ENCODE results near the gene CLCN4. TPM values are rescaled to one million over a fixed set of nuclear protein-coding genes. Genes with fewer than 3 reads are reported as not detected.
A peak's percentile ranks its signal among the peaks of the same experiment; 100 is the strongest.

CLCN4 gene
- total RNA-seq, 1 donor from 2014 or later = 1.2 TPM

DNA sequence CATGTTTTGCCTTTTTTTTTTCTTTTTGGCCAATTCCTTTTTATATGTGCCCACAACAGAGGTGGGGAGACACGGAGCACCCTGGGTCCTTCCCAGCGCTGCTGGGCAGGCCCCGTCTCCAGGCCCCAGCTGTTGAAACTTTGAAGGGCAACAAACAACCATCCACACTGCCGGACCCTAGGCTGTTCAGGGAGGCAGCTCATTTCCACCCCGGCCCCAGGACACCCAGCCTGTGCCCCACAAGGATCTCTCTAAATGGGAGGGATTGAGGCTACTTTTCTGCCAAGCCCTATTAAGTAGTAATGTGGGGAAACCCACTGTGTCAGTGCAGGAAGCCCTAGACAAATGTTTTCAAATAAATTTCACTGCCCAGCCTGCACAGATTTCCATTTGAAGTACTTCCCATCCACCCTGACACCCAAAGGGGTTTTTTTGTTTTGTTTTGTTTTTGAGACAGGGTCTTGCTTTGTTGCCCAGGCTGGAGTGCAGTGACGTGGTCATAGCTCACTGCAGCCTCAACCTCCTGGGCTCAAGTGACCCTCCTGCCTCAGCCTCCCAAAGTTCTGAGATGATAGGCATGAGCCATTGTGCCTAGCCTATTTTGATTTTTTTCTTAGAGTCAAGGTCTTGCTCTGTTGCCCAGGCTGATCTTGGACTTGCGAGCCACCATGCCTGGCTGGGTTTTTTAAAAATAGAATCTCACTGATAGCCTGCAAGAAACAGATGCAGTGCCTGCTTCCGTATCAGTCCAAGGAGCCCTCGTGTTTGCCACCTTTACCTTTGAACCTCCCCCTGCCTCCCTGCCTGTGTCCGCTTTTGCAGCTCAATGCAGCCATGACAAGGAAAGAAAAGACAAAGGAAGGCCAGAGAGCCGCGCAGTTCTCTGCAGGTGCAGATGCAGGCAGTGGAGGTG lies 13.4 kb upstream of the CLCN4 start:
- H3K27me3 ChIP-seq = no peaks in the 10 kb centered on the region
- no peak for TF ChIP-seq POLR2AphosphoS5 (IDR thresholded peaks at IDR 0.05; ENCODE audit: insufficient read depth in 1 of 2, low read depth in 1 of 2)
- TF ChIP-seq POLR2A (IDR thresholded peaks at IDR 0.05) = no peak
- TF ChIP-seq, protein P1, sequence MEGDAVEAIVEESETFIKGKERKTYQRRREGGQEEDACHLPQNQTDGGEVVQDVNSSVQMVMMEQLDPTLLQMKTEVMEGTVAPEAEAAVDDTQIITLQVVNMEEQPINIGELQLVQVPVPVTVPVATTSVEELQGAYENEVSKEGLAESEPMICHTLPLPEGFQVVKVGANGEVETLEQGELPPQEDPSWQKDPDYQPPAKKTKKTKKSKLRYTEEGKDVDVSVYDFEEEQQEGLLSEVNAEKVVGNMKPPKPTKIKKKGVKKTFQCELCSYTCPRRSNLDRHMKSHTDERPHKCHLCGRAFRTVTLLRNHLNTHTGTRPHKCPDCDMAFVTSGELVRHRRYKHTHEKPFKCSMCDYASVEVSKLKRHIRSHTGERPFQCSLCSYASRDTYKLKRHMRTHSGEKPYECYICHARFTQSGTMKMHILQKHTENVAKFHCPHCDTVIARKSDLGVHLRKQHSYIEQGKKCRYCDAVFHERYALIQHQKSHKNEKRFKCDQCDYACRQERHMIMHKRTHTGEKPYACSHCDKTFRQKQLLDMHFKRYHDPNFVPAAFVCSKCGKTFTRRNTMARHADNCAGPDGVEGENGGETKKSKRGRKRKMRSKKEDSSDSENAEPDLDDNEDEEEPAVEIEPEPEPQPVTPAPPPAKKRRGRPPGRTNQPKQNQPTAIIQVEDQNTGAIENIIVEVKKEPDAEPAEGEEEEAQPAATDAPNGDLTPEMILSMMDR (IDR thresholded peaks at IDR 0.05) = no peak
- H3K27ac ChIP-seq = no peak overlapping the region
- intact Hi-C loops (cut with DNase I) = no loop called here
- peaks cover 0 to 5% of the 10 kb centered on the region in 2 donors for H3K36me3 ChIP-seq
- no peak overlapping the region for H3K4me3 ChIP-seq
- H3K4me1 ChIP-seq = no peaks in the 10 kb centered on the region
- DNase-seq (ENCODE audit: extremely low spot score in 2 of 2) = no peak
- H3K9me3 ChIP-seq = no peaks in the 10 kb centered on the region

DNA sequence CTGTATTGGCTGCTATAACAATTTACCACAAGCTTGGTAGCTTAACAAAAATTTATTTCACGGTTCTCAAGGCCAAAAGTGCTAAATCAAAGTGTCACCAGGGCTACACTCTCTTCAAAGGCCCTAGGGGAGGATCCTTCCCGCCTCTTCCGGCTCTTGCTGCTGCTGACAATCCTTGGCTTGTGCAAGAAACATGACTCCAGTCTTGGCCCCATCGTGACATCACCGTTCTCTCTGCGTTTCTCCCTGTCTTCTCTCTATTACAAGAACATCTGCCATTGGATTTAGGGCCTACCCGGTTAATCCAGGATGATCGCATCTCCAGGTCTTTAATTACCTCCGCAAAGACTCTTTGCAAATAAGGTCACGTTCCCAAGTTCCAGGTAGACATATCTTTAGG lies 10.4 kb upstream of the CLCN4 start:
- Histone ChIP-seq H3K9me3 (no peaks in the 10 kb centered on the region), H3K27ac (no peak overlapping the region), H3K27me3 (no peaks in the 10 kb centered on the region), H3K4me1 (no peaks in the 10 kb centered on the region), H3K4me3 (no peak overlapping the region), H3K36me3 (no peaks in the 10 kb centered on the region)
- TF ChIP-seq POLR2AphosphoS5 (IDR thresholded peaks at IDR 0.05; ENCODE audit: insufficient read depth in 1 of 2, low read depth in 1 of 2) = no peak
- no peak for TF ChIP-seq POLR2A (IDR thresholded peaks at IDR 0.05)
- TF ChIP-seq, protein P1 (IDR thresholded peaks at IDR 0.05) = no peak
- no peak for DNase-seq (ENCODE audit: extremely low spot score in 2 of 2)
- intact Hi-C loops (cut with DNase I) = no loop called here

DNA sequence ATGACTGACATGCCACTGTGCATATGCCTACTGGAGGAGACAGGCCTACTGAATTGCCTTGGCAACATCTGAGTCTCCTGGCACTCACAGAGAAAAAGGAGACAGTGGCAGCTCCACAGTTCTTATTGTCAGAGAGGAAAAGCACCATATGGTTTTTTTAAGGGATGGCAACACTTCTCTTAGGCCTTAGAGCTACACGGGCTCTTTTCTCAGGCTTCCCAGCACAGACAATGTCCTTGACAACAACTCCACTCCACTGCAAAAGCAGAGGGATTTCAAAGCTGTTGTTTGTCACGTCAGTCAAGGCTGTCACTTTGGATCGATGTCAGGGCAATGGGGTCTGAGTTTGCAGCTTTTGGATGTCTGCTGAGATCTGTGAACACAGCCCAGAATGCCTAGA lies 4.7 kb upstream of the CLCN4 start:
- intact Hi-C loops (cut with DNase I) = no loop called here
- no peak for TF ChIP-seq POLR2A (IDR thresholded peaks at IDR 0.05)
- TF ChIP-seq POLR2AphosphoS5 (IDR thresholded peaks at IDR 0.05; ENCODE audit: insufficient read depth in 1 of 2, low read depth in 1 of 2) = no peak
- TF ChIP-seq, protein P1 (IDR thresholded peaks at IDR 0.05) = no peak

DNA sequence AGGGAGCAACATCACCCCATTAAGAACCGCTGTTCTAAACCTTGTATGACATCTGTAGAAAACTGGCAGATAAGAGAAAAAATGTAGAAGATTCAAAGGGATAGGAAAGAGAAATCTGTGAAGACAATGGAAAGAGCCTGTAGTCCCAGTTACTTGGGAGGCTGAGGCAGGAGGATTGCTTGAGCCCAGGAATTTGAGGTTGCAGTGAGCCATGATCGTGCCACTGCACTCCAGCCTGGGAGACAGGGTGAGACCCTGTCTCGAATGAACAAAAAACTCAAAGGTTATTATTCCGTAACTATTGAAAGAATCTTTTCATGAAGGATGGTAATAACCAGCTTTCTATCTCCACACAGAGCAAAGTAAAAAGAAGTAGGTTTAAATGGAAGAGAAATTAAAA lies 1.6 kb upstream of the CLCN4 start:
- H3K36me3 ChIP-seq = no peaks in the 10 kb centered on the region
- H3K4me3 ChIP-seq = no peak overlapping the region
- H3K4me1 ChIP-seq = no peaks in the 10 kb centered on the region
- no peak overlapping the region for H3K27ac ChIP-seq
- TF ChIP-seq POLR2AphosphoS5 (IDR thresholded peaks at IDR 0.05; ENCODE audit: insufficient read depth in 1 of 2, low read depth in 1 of 2) = no peak
- no peak for DNase-seq (ENCODE audit: extremely low spot score in 2 of 2)
- no peaks in the 10 kb centered on the region for H3K27me3 ChIP-seq
- intact Hi-C loops (cut with DNase I) = no loop called here
- no peaks in the 10 kb centered on the region for H3K9me3 ChIP-seq

More for the DNA sequence above, 4.7 kb upstream of the CLCN4 start:
- Histone ChIP-seq H3K4me1 (no peaks in the 10 kb centered on the region), H3K9me3 (no peaks in the 10 kb centered on the region), H3K36me3 (no peaks in the 10 kb centered on the region), H3K4me3 (no peak overlapping the region), H3K27ac (no peak overlapping the region), H3K27me3 (no peaks in the 10 kb centered on the region)
- DNase-seq (ENCODE audit: extremely low spot score in 2 of 2) = no peak

DNA sequence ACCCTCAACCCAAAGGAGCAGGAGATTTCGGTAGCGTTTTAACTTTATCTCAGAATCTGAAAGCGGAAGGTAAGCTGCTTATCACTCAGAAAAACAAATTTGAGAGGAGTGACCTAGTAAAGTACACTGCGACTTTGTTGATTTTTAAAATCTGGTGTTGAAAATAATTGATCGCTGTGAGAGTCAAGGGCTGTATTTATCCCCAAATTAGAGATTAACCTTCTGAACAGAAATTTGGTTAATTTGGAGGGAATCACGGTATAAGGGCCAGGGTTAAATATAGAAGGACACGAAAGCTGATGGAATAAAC lies 212 bp downstream of the CLCN4 start:
- H3K27ac ChIP-seq = peak overlapping the region; percentile 58
- peak overlapping the region in 1 of 2 donors; percentile 37 for H3K4me3 ChIP-seq
- intact Hi-C loops (cut with DNase I) = no loop called here
- H3K4me1 ChIP-seq = no peaks in the 10 kb centered on the region
- TF ChIP-seq POLR2A (IDR thresholded peaks at IDR 0.05) = no peak
- no peaks in the 10 kb centered on the region for H3K27me3 ChIP-seq
- DNase-seq (ENCODE audit: extremely low spot score in 2 of 2) = no peak
- no peaks in the 10 kb centered on the region for H3K36me3 ChIP-seq
- H3K9me3 ChIP-seq = no peaks in the 10 kb centered on the region

DNA sequence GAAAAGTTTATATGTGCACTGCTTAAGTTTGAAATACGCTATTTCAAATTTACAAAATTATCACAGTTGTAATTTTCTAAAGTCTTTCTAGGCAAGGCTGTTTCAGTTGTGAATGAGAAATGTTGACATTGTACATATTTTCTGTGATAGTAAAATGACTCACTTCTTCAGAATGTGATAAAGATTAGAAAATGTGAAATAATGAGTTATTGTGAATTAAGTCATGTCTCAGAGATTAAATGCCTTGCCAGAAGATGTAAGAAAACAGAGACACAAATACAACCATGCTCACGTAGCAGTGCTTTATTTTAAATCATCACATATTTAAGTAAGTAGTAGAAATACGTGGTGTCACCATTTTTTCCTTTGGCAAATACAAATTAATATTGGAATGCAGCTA lies 768 bp downstream of the CLCN4 start:
- Histone ChIP-seq H3K4me1 (no peaks in the 10 kb centered on the region), H3K4me3 (no peak overlapping the region), H3K27me3 (no peaks in the 10 kb centered on the region), H3K27ac (no peak overlapping the region), H3K36me3 (no peaks in the 10 kb centered on the region), H3K9me3 (no peaks in the 10 kb centered on the region)
- DNase-seq (ENCODE audit: extremely low spot score in 2 of 2) = no peak
- TF ChIP-seq POLR2AphosphoS5 (IDR thresholded peaks at IDR 0.05; ENCODE audit: insufficient read depth in 1 of 2, low read depth in 1 of 2) = no peak
- TF ChIP-seq, protein P1 (IDR thresholded peaks at IDR 0.05) = no peak
- TF ChIP-seq POLR2A (IDR thresholded peaks at IDR 0.05) = no peak
- intact Hi-C loops (cut with DNase I) = no loop called here

All from vagina (tissue), 2 donors.